DOHH2 (cell line): Measurements from ENCODE around the gene PYGB.
A peak's percentile ranks its signal among the peaks of the same experiment; 100 is the strongest.

Experiments
- H3F3A ChIP-seq: fragments of 200-600 bp; sonication (generic), shearing (Covaris generic); 2 replicates; pipeline ENCODE4 v1.6.0; 2016; ENCODE audit warnings: antibody characterized with exemption, mild to moderate bottlenecking; ENCODE audit not compliant: control insufficient read depth, insufficient read depth
- H3K27ac ChIP-seq: fragments of 200-600 bp; sonication (generic); 2 replicates; pipeline ENCODE4 v1.5.1; 2014; ENCODE audit warnings: low read depth, mild to moderate bottlenecking, low read length, moderate library complexity
- H3K27me3 ChIP-seq: fragments of 200-600 bp; sonication (generic); 2 replicates; pipeline ENCODE4 v1.6.1; 2014; ENCODE audit warnings: mild to moderate bottlenecking, low read length, mixed read lengths; ENCODE audit not compliant: control insufficient read depth
- H3K36me3 ChIP-seq: fragments of 200-600 bp; sonication (generic); 2 replicates; pipeline ENCODE4 v1.6.1; 2014; ENCODE audit warnings: mild to moderate bottlenecking, low read length, moderate library complexity, mixed read lengths; ENCODE audit not compliant: control insufficient read depth
- H3K4me1 ChIP-seq: fragments of 200-600 bp; sonication (generic); 2 replicates; pipeline ENCODE4 v1.6.1; 2014; ENCODE audit warnings: mild to moderate bottlenecking, low read length, mixed read lengths; ENCODE audit not compliant: control insufficient read depth
- H3K4me2 ChIP-seq: fragments of 200-600 bp; sonication (generic); 2 replicates; pipeline ENCODE4 v1.6.0; 2014; ENCODE audit warnings: mild to moderate bottlenecking, low read length, moderate library complexity
- H3K4me3 ChIP-seq: fragments of 200-600 bp; sonication (generic); 2 replicates; pipeline ENCODE4 v1.5.1; 2014; ENCODE audit warnings: mild to moderate bottlenecking, low read length, mixed read lengths
- H3K79me2 ChIP-seq: fragments of 200-600 bp; sonication (generic); 2 replicates; pipeline ENCODE4 v1.6.1; 2014; ENCODE audit warnings: mild to moderate bottlenecking, low read length, mixed read lengths; ENCODE audit not compliant: control insufficient read depth
- H3K9me2 ChIP-seq: fragments of 200-600 bp; sonication (generic); replicated peaks from 2 replicates; pipeline ENCODE4 v1.6.1; 2014; ENCODE audit warnings: mild to moderate bottlenecking, low read length, mixed read lengths; ENCODE audit not compliant: control insufficient read depth
- H3K9me3 ChIP-seq: fragments of 200-600 bp; sonication (generic); 2 replicates; pipeline ENCODE4 v1.6.1; 2014; ENCODE audit warnings: antibody characterized with exemption, low read length, mixed read lengths; ENCODE audit not compliant: control insufficient read depth, insufficient read depth
- H4K20me1 ChIP-seq: fragments of 200-600 bp; sonication (generic); 2 replicates; pipeline ENCODE4 v1.6.0; 2014; ENCODE audit warnings: low read depth, mild to moderate bottlenecking, antibody characterized with exemption, low read length, moderate library complexity; ENCODE audit not compliant: control insufficient read depth, insufficient read depth
- EZH2phosphoT487 ChIP-seq: fragments of 200-600 bp; sonication (generic); IDR thresholded peaks from 2 replicates; pipeline ENCODE4 v1.6.1; 2017; ENCODE audit warnings: borderline replicate concordance, mild to moderate bottlenecking, antibody characterized with exemption, low read length, moderate library complexity, mixed read lengths
- TF ChIP-seq, protein P1 (sequence below): fragments of 200-600 bp; sonication (generic); IDR thresholded peaks from one replicate; pipeline ENCODE4 v1.5.1; 2014; ENCODE audit warnings: antibody characterized with exemption, mild to moderate bottlenecking, low read depth, low read length; ENCODE audit not compliant: poor library complexity, severe bottlenecking

The PYGB gene

DNA sequence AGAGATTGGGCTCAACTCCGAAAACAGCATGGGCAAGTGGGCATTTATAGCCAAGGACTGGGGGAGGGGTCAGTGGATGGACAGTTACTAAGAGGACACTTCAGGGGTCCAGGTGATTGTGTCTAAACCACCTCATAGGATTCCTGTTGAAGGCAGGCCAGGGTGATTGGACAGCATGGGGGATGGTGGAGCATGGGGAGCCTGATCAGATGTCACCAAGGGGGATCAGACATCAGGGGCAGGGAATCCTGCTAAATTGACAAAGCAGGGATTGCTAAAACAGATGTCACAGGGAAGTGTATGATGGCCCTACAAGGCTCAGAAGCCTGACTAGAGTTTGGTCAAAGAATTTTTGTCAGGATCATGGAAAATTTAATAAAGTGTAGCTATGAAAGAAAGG is 2.4 kb upstream of the PYGB start:
- H3K36me3 ChIP-seq, result no peaks in the 10 kb centered on the region
- TF ChIP-seq EZH2phosphoT487, result no peak
- TF ChIP-seq, protein P1, sequence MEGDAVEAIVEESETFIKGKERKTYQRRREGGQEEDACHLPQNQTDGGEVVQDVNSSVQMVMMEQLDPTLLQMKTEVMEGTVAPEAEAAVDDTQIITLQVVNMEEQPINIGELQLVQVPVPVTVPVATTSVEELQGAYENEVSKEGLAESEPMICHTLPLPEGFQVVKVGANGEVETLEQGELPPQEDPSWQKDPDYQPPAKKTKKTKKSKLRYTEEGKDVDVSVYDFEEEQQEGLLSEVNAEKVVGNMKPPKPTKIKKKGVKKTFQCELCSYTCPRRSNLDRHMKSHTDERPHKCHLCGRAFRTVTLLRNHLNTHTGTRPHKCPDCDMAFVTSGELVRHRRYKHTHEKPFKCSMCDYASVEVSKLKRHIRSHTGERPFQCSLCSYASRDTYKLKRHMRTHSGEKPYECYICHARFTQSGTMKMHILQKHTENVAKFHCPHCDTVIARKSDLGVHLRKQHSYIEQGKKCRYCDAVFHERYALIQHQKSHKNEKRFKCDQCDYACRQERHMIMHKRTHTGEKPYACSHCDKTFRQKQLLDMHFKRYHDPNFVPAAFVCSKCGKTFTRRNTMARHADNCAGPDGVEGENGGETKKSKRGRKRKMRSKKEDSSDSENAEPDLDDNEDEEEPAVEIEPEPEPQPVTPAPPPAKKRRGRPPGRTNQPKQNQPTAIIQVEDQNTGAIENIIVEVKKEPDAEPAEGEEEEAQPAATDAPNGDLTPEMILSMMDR, result no peak
- peaks cover 38% of the 10 kb centered on the region for H3K4me1 ChIP-seq
- 0 out of 2 replicates have a peak, but pooled peaks cover 5% of the 10 kb centered on the region for H3F3A ChIP-seq
- no peaks in the 10 kb centered on the region for H3K9me2 ChIP-seq
- peak overlapping the region; percentile 72; the same call in 1 of the 2 replicates for H3K4me2 ChIP-seq
- H3K4me3 ChIP-seq, result no peak overlapping the region
- no peak overlapping the region for H3K27ac ChIP-seq
- H3K9me3 ChIP-seq, result no peaks in the 10 kb centered on the region
- peaks cover 15% of the 10 kb centered on the region for H3K27me3 ChIP-seq
- H4K20me1 ChIP-seq, result peaks cover 7% of the 10 kb centered on the region; the same call in 1 of the 2 replicates
- H3K79me2 ChIP-seq, result peaks cover 24% of the 10 kb centered on the region

DNA sequence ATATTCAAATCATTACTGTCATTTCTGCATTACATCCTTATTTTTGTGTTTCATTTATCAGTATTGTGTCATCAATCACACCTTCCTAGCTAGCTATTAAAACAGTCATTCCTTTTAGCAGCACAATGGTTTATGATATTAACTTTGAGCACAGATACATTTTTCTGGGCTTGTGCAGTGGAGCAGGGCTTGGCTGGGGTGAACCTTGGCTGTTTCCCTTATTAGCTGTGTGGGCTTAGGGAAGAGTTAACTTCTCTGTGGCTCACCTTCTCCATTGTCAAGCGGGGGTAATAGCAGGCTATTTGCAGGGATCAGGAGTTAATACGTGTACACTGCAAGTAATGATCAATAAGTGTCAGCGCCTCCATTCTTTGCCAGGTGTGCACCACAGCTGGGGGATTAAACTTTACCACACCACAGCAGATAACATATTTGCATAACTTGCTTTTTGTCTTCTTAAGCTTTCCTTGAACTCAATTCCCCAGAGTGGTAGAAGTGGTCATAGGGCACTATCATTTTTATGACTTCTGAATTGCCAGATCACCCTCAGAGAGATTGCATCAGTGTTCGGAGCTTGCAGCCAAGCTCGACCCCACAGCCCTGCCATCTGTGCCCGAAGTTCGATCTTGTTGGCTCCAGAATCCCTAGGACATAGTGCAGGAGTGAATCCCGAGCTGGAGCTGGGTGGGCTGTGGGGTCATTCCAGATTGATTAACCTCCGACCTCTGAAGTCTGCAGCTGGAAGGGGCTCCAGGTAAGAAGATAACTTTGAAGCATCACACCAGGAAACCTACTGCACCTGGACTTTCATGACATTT is 1.5 kb upstream of the PYGB start:
- Histone ChIP-seq H3K4me3 (peak overlapping the region; percentile 94), H3K4me2 (peak overlapping the region; percentile 72), H3K9me2 (no peaks in the 10 kb centered on the region), H3K79me2 (peaks cover 33% of the 10 kb centered on the region), H3K9me3 (no peaks in the 10 kb centered on the region), H3K4me1 (peaks cover 38% of the 10 kb centered on the region), H3K27me3 (peaks cover 15% of the 10 kb centered on the region), H3F3A (0 out of 2 replicates have a peak, but pooled peaks cover 5% of the 10 kb centered on the region), H4K20me1 (peaks cover 7% of the 10 kb centered on the region; the same call in 1 of the 2 replicates), H3K27ac (peak overlapping the region; percentile 45), H3K36me3 (no peaks in the 10 kb centered on the region)
- no peak for TF ChIP-seq EZH2phosphoT487
- TF ChIP-seq, protein P1, result no peak

DNA sequence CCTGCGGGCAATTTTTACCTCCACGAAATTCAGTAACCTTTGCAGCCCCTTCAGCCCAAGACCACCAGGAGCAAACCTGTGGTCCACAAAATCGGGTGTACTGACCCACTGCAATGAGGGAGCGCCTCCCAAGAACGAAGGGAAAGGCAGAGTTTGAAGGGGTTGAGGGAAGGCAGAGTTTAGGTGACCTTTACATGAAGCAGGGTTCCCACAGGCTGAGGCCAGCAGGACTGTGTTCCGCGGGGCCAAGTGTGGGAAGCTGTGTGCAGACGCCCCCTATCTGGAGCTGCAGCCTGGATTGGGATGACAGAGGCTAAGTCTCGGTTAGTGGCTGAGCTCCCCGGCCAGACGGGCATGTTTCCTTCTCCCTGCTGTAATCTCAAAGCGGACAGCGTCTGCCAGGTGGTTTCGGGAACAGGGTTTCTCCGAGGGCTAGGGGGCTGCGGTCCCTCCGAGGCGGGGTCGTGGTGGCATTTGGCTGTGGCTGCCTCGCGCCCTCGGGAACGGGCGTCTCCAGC is 826 bp upstream of the PYGB start:
- peak overlapping the region; percentile 72 for H3K4me2 ChIP-seq
- peaks cover 38% of the 10 kb centered on the region for H3K4me1 ChIP-seq
- H3K27me3 ChIP-seq, result peaks cover 15% of the 10 kb centered on the region
- H3K4me3 ChIP-seq, result peak overlapping the region; percentile 94
- H3K79me2 ChIP-seq, result peaks cover 40% of the 10 kb centered on the region
- no peaks in the 10 kb centered on the region for H3K9me2 ChIP-seq
- H3F3A ChIP-seq, result 0 out of 2 replicates have a peak, but pooled peaks cover 5% of the 10 kb centered on the region
- peak overlapping the region; percentile 45 for H3K27ac ChIP-seq
- TF ChIP-seq EZH2phosphoT487, result no peak
- TF ChIP-seq, protein P1, result peak; percentile 53
- no peaks in the 10 kb centered on the region for H3K9me3 ChIP-seq
- H4K20me1 ChIP-seq, result peaks cover 7% of the 10 kb centered on the region; the same call in 1 of the 2 replicates
- no peaks in the 10 kb centered on the region for H3K36me3 ChIP-seq
